ENCODE results near the gene ASIC2. TPM values are rescaled to one million over a fixed set of nuclear protein-coding genes. Genes with fewer than 3 reads are reported as not detected.

The ASIC2 gene
- total and polyA plus RNA-seq, 7 donors: 0.01 TPM; not detected in 6

DNA sequence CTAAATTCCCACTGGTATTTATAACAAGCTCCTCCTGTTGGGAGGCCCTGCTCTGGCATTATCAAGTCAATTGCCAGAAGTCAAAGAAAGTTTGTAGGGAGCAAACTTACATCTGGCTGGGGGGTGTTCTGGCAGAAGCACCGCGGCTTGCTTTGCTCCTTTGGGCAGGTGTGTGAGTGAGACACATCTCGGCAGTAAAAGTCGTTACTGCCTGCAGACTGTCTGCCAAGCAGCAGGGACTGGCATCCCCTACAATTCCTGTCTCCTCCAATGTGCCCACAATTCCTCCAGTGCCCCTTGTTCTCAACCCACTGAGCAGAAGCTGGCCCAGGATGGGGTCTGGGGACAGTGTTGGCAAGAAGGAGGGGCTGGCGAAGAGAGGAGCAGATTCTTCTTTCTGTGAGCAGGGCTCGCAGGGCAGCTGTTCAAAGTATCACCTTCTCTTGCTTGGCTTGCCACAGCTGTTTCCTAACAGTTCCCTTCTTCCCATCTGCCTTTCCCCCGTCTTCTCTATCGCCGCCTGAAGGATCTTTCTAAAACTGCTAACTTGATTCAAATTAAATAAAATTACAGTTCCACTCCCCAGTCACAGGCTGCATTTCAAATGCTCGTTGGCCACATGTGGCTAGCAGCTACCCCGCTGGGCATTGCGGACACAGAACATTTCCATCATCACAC, 271.2 kb downstream of the ASIC2 start:
- Histone ChIP-seq H3K4me1 (no peaks in the 10 kb centered on the region), H3K27ac (no peak overlapping the region), H3K4me3 (no peak overlapping the region), H3K27me3 (ENCODE audit: insufficient read depth in 3 of 3, low read length in 2 of 3) (no peaks in the 10 kb centered on the region), H3K36me3 (ENCODE audit: insufficient read depth in 1 of 2, low read depth in 1 of 2) (no peaks in the 10 kb centered on the region), H3K9me3 (no peaks in the 10 kb centered on the region)
- intact Hi-C loops (cut with DNase I): no loop called here
- WGBS, 3 donors: 26 to 39% (median 38%) methylated on average over 12 of the region's 12 CpGs
- TF ChIP-seq, protein P1, sequence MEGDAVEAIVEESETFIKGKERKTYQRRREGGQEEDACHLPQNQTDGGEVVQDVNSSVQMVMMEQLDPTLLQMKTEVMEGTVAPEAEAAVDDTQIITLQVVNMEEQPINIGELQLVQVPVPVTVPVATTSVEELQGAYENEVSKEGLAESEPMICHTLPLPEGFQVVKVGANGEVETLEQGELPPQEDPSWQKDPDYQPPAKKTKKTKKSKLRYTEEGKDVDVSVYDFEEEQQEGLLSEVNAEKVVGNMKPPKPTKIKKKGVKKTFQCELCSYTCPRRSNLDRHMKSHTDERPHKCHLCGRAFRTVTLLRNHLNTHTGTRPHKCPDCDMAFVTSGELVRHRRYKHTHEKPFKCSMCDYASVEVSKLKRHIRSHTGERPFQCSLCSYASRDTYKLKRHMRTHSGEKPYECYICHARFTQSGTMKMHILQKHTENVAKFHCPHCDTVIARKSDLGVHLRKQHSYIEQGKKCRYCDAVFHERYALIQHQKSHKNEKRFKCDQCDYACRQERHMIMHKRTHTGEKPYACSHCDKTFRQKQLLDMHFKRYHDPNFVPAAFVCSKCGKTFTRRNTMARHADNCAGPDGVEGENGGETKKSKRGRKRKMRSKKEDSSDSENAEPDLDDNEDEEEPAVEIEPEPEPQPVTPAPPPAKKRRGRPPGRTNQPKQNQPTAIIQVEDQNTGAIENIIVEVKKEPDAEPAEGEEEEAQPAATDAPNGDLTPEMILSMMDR (IDR thresholded peaks at IDR 0.05): no peak
- DNase-seq (no peak), ATAC-seq (no peak)

DNA sequence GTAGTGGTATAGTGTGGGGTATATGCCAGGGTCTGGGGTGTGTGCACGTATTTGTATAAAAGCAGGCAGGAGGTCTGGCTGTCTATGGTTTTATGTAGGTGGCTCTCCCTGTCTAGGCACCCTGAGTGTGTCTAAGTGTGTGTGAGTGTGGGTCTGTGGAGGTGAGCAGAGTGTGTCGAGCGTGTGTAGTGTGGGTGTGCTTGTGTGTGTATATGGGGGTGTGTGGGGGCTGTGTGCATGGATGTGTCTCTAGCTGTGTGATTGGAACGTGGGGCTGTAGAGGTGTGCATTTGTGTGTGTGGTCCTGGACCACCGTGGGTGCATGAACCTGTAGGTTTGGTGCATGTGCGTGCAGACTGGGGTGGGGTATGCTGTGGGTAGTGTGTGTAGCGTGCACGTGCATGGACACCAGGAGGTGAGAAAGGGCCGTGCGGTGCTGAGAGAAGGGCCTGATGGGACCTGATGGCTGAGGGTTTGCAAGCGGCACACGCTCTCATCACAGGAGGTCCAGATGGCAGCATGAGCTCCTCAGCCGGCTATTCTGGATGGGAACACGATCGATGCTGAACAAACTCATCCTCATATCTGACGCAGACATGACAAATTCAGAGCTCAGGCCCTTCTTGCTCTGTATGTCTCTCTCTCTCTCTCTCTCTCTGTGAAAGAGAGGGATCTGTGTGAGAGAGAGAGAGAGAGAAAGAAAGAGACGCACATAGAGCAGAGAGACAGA, 273.8 kb downstream of the ASIC2 start:
- H3K4me1 ChIP-seq: no peaks in the 10 kb centered on the region
- H3K27me3 ChIP-seq (ENCODE audit: insufficient read depth in 3 of 3, low read length in 2 of 3): peaks cover 0 to 5% (median 0%) of the 10 kb centered on the region in 3 donors
- H3K9me3 ChIP-seq: no peaks in the 10 kb centered on the region
- H3K4me3 ChIP-seq: no peak overlapping the region
- intact Hi-C loops (cut with DNase I): no loop called here
- no peak overlapping the region for H3K27ac ChIP-seq
- no peaks in the 10 kb centered on the region for H3K36me3 ChIP-seq (ENCODE audit: insufficient read depth in 1 of 2, low read depth in 1 of 2)
- 80 to 81% (median 81%) methylated on average over 16 to 17 of the region's 17 CpGs for WGBS, 3 donors
- TF ChIP-seq, protein P1 (IDR thresholded peaks at IDR 0.05): no peak
- DNase-seq (no peak), ATAC-seq (no peak)

DNA sequence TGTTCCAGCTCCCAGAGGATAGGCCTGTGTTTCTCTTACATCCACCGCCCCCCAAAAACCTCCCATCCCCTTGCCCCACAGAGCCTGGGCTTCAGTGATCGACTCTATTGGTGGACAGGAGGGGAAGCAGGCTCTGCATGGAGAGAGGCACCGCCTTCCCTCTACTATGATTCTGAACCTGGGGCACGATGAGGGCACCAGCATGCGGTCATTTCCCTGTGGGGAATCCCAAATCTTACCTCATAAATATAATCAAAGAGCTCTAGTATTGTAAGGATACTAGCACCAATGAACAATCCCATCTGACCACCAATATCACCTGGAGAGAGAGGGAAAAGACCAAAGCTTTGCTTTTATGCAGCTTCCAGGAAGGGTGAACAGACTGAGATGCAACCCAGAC, 275.7 kb downstream of the ASIC2 start:
- Histone ChIP-seq H3K4me1 (no peaks in the 10 kb centered on the region), H3K27ac (no peak overlapping the region), H3K9me3 (no peaks in the 10 kb centered on the region), H3K36me3 (ENCODE audit: insufficient read depth in 1 of 2, low read depth in 1 of 2) (no peaks in the 10 kb centered on the region), H3K27me3 (ENCODE audit: insufficient read depth in 3 of 3, low read length in 2 of 3) (peaks cover 0 to 5% (median 0%) of the 10 kb centered on the region in 3 donors), H3K4me3 (no peak overlapping the region)
- TF ChIP-seq, protein P1 (IDR thresholded peaks at IDR 0.05): no peak
- ATAC-seq: no peak
- no peak for DNase-seq
- 89 to 95% (median 90%) methylated on average over 5 of the region's 5 CpGs for WGBS, 3 donors
- intact Hi-C loops (cut with DNase I): no loop called here

DNA sequence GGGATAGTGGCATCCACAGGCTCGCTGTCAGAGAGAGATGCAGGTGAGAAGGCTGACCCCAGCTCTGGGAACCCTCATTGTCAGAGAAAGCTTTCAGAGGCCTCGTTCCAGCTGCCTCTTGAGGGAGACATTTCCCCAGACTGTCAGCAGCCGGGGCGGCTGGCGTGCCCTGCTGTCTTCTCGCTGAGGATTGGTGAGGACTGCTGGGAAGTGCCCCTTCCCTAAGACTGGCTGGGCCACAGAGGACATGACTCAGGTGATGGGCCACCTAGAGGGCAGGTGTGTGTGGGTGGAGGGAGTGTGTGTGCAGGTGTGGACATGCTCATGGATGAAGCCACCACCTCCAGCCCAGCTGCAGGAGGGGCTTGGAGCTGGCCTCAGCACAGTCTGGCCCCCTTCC, 276.2 kb downstream of the ASIC2 start:
- peaks cover 0 to 5% (median 0%) of the 10 kb centered on the region in 3 donors for H3K27me3 ChIP-seq (ENCODE audit: insufficient read depth in 3 of 3, low read length in 2 of 3)
- no peak for ATAC-seq
- no peak for DNase-seq
- TF ChIP-seq, protein P1 (IDR thresholded peaks at IDR 0.05): no peak
- H3K9me3 ChIP-seq: no peaks in the 10 kb centered on the region
- no peak overlapping the region for H3K27ac ChIP-seq
- intact Hi-C loops (cut with DNase I): no loop called here
- no peaks in the 10 kb centered on the region for H3K4me1 ChIP-seq
- WGBS, 3 donors: 68 to 86% (median 85%) methylated on average over 6 of the region's 6 CpGs
- H3K4me3 ChIP-seq: no peak overlapping the region
- no peaks in the 10 kb centered on the region for H3K36me3 ChIP-seq (ENCODE audit: insufficient read depth in 1 of 2, low read depth in 1 of 2)
